Naive thymus-derived CD4-positive, alpha-beta T cell (primary cell): ENCODE measurements around the gene RIT2. TPM values are rescaled to one million over a fixed set of nuclear protein-coding genes. Genes with fewer than 3 reads are reported as not detected.

Source experiments
- ATAC-seq: fragments of 150-1000 bp; cut with Tn5 transposase; 2 replicates; pipeline ENCODE4 v1.10.0; 2021; ENCODE audit warnings: mild to moderate bottlenecking, moderate library complexity
- CTCF ChIA-PET: fragments of 350-600 bp; sonication (Branson Sonifier 250); formaldehyde crosslinking; loops from one replicate; lab custom pipeline; 2021; ENCODE audit warnings: antibody characterized with exemption; lab: Charles Lee
- POLR2A ChIA-PET: fragments of 350-600 bp; sonication (Branson Sonifier 250); formaldehyde crosslinking; loops from one replicate; lab custom pipeline; 2021; ENCODE audit warnings: antibody characterized with exemption, inconsistent platforms; lab: Charles Lee
- DNase-seq, 9 donors: peaks; one replicate each; pipeline versions ENCODE4 v3.0.0 to v3.0.0-alpha.2; 2020 to 2022; ENCODE audit warnings: mixed read lengths in 1 of 9
- H3K27ac ChIP-seq: one replicate; pipeline ENCODE4 v1.7.0; 2013; ENCODE audit warnings: mild to moderate bottlenecking, low read depth, low read length, moderate library complexity
- H3K27me3 ChIP-seq, 2 donors: one replicate each; pipeline ENCODE4 v1.7.0; 2013; ENCODE audit warnings: low read length in 2 of 2, mild to moderate bottlenecking in 2 of 2, moderate library complexity in 2 of 2; ENCODE audit not compliant: control insufficient read depth in 2 of 2, insufficient read depth in 2 of 2
- H3K36me3 ChIP-seq, 3 experiments: 1 replicate in 2 of 3; 2 replicates in 1 of 3; pipeline ENCODE4 v1.7.0; 2013; ENCODE audit warnings: low read length in 3 of 3, mild to moderate bottlenecking in 3 of 3, moderate library complexity in 1 of 3; ENCODE audit not compliant: insufficient read depth in 3 of 3, control insufficient read depth in 2 of 3
- H3K4me1 ChIP-seq, 2 donors: one replicate each; pipeline ENCODE4 v1.7.0; 2013; ENCODE audit warnings: low read length in 2 of 2, mild to moderate bottlenecking in 2 of 2, moderate library complexity in 1 of 2; ENCODE audit not compliant: control insufficient read depth in 2 of 2, insufficient read depth in 2 of 2
- H3K4me3 ChIP-seq: 2 replicates; pipeline ENCODE4 v1.7.0; 2013; ENCODE audit warnings: mild to moderate bottlenecking, low read length
- H3K9me3 ChIP-seq, 3 experiments: 1 replicate in 2 of 3; 2 replicates in 1 of 3; pipeline ENCODE4 v1.7.0; 2013; ENCODE audit warnings: low read length in 3 of 3; ENCODE audit not compliant: control insufficient read depth in 2 of 3
- H3K27ac Mint-ChIP-seq, 9 donors: one replicate each; pipeline ENCODE4 v1.8.0; 2020 to 2022; ENCODE audit warnings: mixed read lengths in 9 of 9, mild to moderate bottlenecking in 8 of 9, moderate library complexity in 5 of 9, inconsistent platforms in 2 of 9
- H3K27me3 Mint-ChIP-seq, 5 donors: one replicate each; pipeline ENCODE4 v1.8.0; 2021 to 2022; ENCODE audit warnings: mixed read lengths in 5 of 5, mild to moderate bottlenecking in 1 of 5
- H3K36me3 Mint-ChIP-seq, 5 donors: one replicate each; pipeline ENCODE4 v1.8.0; 2020 to 2022; ENCODE audit warnings: mixed read lengths in 5 of 5, mild to moderate bottlenecking in 3 of 5, inconsistent platforms in 1 of 5
- H3K4me1 Mint-ChIP-seq, 7 donors: one replicate each; pipeline ENCODE4 v1.8.0; 2020 to 2022; ENCODE audit warnings: mixed read lengths in 7 of 7, mild to moderate bottlenecking in 3 of 7, inconsistent platforms in 1 of 7
- H3K4me3 Mint-ChIP-seq, 10 donors: one replicate each; pipeline ENCODE4 v1.8.0; 2020 to 2022; ENCODE audit warnings: mild to moderate bottlenecking in 10 of 10, mixed read lengths in 10 of 10, moderate library complexity in 6 of 10, inconsistent platforms in 2 of 10
- H3K9me3 Mint-ChIP-seq, 11 donors: one replicate each; pipeline ENCODE4 v1.8.0; 2020 to 2022; ENCODE audit warnings: mixed read lengths in 11 of 11, mild to moderate bottlenecking in 4 of 11, inconsistent platforms in 1 of 11, moderate library complexity in 1 of 11
- intact Hi-C, 2 donors: fragments of 100-400 bp; cut with micrococcal nuclease; formaldehyde crosslinking; loops; one replicate each; pipeline ENCODE4 v1.15.1; 2023
- polyA plus RNA-seq, 2 donors: library from polyadenylated mRNA; unstranded; fragments of 300-500 nt; fragmentation: Illumina TruSeq; gene quantifications; one replicate each; pipeline ENCODE4 v1.2.3, GENCODE V29; 2021
- total RNA-seq, 6 experiments: library from RNA in 5 of 6; stranded (reverse) in 5 of 6; gene quantifications; 1 replicate in 5 of 6; 2 replicates in 1 of 6; pipeline ENCODE4 v1.2.3 and lab custom pipeline; 2021 to 2026

Gene RIT2
- total and polyA plus RNA-seq, 7 experiments from 2014 or later, result not detected

DNA sequence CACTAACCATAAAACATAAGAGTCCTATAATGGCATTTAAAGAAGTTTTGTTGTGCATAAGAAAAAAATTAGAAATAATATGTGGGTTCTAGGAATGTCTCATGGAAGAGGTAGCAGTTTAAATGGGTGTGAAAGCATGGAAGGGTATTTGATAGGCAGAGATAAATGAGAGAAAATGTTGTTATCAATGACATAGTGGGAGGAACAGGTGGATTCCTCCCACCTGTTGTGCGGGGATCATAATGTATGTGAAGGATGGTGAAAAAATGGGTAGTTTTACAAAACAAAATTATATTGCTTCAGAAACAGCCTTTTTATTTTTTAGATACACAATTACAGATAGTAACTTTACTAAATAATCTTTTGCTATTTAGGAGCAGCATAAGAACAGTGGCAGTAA, 41.7 kb downstream of the RIT2 start:
- H3K4me1 Mint-ChIP-seq, result no peaks in the 10 kb centered on the region
- CTCF ChIA-PET, result no interaction called here
- Histone ChIP-seq H3K9me3 (no peaks in the 10 kb centered on the region), H3K4me1 (no peaks in the 10 kb centered on the region), H3K27me3 (no peaks in the 10 kb centered on the region), H3K4me3 (no peak overlapping the region), H3K27ac (no peak overlapping the region), H3K36me3 (no peaks in the 10 kb centered on the region)
- peaks cover 0 to 19% (median 4%) of the 10 kb centered on the region in 11 donors for H3K9me3 Mint-ChIP-seq
- no peak for DNase-seq
- POLR2A ChIA-PET, result no interaction called here
- intact Hi-C loops, result no loop called here
- no peaks in the 10 kb centered on the region for H3K36me3 Mint-ChIP-seq
- peak overlapping the region in 1 of 9 donors; percentile 0 for H3K27ac Mint-ChIP-seq
- ATAC-seq, result no peak
- H3K4me3 Mint-ChIP-seq, result no peak overlapping the region
- peaks cover 0 to 4% (median 0%) of the 10 kb centered on the region in 5 donors for H3K27me3 Mint-ChIP-seq

GRCh38 chr18:43068781-43069180, 46.7 kb downstream of the RIT2 start:
- POLR2A ChIA-PET, result no interaction called here
- Histone ChIP-seq H3K36me3 (no peaks in the 10 kb centered on the region), H3K27me3 (no peaks in the 10 kb centered on the region), H3K27ac (no peak overlapping the region), H3K4me3 (no peak overlapping the region), H3K9me3 (no peaks in the 10 kb centered on the region), H3K4me1 (no peaks in the 10 kb centered on the region)
- no peaks in the 10 kb centered on the region for H3K4me1 Mint-ChIP-seq
- CTCF ChIA-PET, result no interaction called here
- intact Hi-C loops, result no loop called here
- peaks cover 0 to 29% (median 6%) of the 10 kb centered on the region in 11 donors for H3K9me3 Mint-ChIP-seq
- H3K27ac Mint-ChIP-seq, result no peak overlapping the region
- DNase-seq (no peak), ATAC-seq (no peak)
- no peak overlapping the region for H3K4me3 Mint-ChIP-seq
- no peaks in the 10 kb centered on the region for H3K36me3 Mint-ChIP-seq
- H3K27me3 Mint-ChIP-seq, result no peaks in the 10 kb centered on the region

DNA sequence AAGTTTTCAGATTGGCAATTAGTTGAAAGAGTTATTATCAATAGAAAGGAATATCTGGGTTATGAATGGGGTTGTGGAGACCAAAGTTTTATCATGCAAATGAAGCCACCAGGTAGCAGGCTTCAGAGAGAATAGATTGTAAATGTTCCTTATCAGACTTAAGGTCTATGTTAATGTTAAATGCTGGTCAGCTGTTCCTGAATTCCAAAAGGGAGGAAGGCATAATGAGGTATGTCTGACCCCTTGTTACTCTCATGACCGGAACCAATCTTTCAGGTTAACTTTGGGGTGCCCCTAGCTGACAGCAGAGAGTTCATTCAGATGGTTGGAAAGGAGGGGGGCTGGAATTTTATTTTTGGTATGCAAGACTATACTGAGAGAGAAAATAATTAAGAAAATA, 47.9 kb downstream of the RIT2 start:
- peaks cover 0 to 20% (median 6%) of the 10 kb centered on the region in 11 donors for H3K9me3 Mint-ChIP-seq
- DNase-seq (no peak), ATAC-seq (no peak)
- Histone ChIP-seq H3K4me3 (no peak overlapping the region), H3K36me3 (no peaks in the 10 kb centered on the region), H3K27ac (no peak overlapping the region), H3K27me3 (no peaks in the 10 kb centered on the region), H3K9me3 (no peaks in the 10 kb centered on the region), H3K4me1 (no peaks in the 10 kb centered on the region)
- H3K4me1 Mint-ChIP-seq, result no peaks in the 10 kb centered on the region
- H3K27ac Mint-ChIP-seq, result no peak overlapping the region
- no peak overlapping the region for H3K4me3 Mint-ChIP-seq
- intact Hi-C loops, result no loop called here
- no peaks in the 10 kb centered on the region for H3K27me3 Mint-ChIP-seq
- ChIA-PET CTCF (no interaction called here), POLR2A (no interaction called here)
- H3K36me3 Mint-ChIP-seq, result no peaks in the 10 kb centered on the region

DNA sequence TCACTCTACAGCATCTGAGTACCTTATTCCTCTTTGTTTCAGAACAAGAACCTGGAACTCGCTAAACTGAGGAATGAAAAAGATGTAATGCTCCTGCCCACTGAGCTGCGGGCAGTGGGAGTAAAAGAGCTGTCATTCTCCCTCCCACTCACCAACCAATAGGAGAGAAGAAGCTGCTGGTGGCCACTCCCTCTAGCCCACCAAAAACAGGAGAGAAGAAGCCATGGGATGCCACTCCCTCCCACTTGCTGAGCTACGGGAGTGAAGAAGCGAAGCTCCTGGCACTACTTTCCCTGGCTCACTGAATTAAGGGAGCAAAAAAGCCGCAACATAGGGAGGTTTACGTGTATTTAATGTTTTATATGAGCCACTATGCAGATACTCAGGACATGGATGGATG, 53.7 kb downstream of the RIT2 start:
- POLR2A ChIA-PET, result no interaction called here
- H3K27ac Mint-ChIP-seq, result no peak overlapping the region
- H3K36me3 Mint-ChIP-seq, result no peaks in the 10 kb centered on the region
- DNase-seq (no peak), ATAC-seq (no peak)
- Histone ChIP-seq H3K4me3 (no peak overlapping the region), H3K9me3 (no peaks in the 10 kb centered on the region), H3K36me3 (no peaks in the 10 kb centered on the region), H3K27me3 (no peaks in the 10 kb centered on the region), H3K27ac (no peak overlapping the region), H3K4me1 (no peaks in the 10 kb centered on the region)
- no peak overlapping the region for H3K4me3 Mint-ChIP-seq
- CTCF ChIA-PET, result no interaction called here
- intact Hi-C loops, result no loop called here
- no peaks in the 10 kb centered on the region for H3K27me3 Mint-ChIP-seq
- H3K9me3 Mint-ChIP-seq, result peaks cover 0 to 14% (median 4%) of the 10 kb centered on the region in 11 donors
- no peaks in the 10 kb centered on the region for H3K4me1 Mint-ChIP-seq

GRCh38 chr18:43061318-43061717, 54.2 kb downstream of the RIT2 start:
- Histone ChIP-seq H3K27ac (no peak overlapping the region), H3K27me3 (no peaks in the 10 kb centered on the region), H3K4me1 (no peaks in the 10 kb centered on the region), H3K4me3 (no peak overlapping the region), H3K9me3 (no peaks in the 10 kb centered on the region), H3K36me3 (no peaks in the 10 kb centered on the region)
- H3K4me3 Mint-ChIP-seq, result no peak overlapping the region
- POLR2A ChIA-PET, result no interaction called here
- no peaks in the 10 kb centered on the region for H3K27me3 Mint-ChIP-seq
- CTCF ChIA-PET, result no interaction called here
- H3K4me1 Mint-ChIP-seq, result no peaks in the 10 kb centered on the region
- DNase-seq (no peak), ATAC-seq (no peak)
- H3K9me3 Mint-ChIP-seq, result peaks cover 0 to 12% (median 4%) of the 10 kb centered on the region in 11 donors
- no peaks in the 10 kb centered on the region for H3K36me3 Mint-ChIP-seq
- no peak overlapping the region for H3K27ac Mint-ChIP-seq
- intact Hi-C loops, result no loop called here

GRCh38 chr18:43060020-43060419, 55.5 kb downstream of the RIT2 start:
- POLR2A ChIA-PET, result no interaction called here
- Histone ChIP-seq H3K9me3 (no peaks in the 10 kb centered on the region), H3K4me3 (no peak overlapping the region), H3K27ac (no peak overlapping the region), H3K4me1 (no peaks in the 10 kb centered on the region), H3K27me3 (no peaks in the 10 kb centered on the region), H3K36me3 (no peaks in the 10 kb centered on the region)
- Mint-ChIP-seq H3K36me3 (no peaks in the 10 kb centered on the region), H3K9me3 (peaks cover 0 to 9% (median 2%) of the 10 kb centered on the region in 11 donors), H3K27me3 (no peaks in the 10 kb centered on the region), H3K4me3 (no peak overlapping the region), H3K4me1 (no peaks in the 10 kb centered on the region), H3K27ac (no peak overlapping the region)
- intact Hi-C loops, result no loop called here
- DNase-seq (no peak), ATAC-seq (no peak)
- CTCF ChIA-PET, result no interaction called here

DNA sequence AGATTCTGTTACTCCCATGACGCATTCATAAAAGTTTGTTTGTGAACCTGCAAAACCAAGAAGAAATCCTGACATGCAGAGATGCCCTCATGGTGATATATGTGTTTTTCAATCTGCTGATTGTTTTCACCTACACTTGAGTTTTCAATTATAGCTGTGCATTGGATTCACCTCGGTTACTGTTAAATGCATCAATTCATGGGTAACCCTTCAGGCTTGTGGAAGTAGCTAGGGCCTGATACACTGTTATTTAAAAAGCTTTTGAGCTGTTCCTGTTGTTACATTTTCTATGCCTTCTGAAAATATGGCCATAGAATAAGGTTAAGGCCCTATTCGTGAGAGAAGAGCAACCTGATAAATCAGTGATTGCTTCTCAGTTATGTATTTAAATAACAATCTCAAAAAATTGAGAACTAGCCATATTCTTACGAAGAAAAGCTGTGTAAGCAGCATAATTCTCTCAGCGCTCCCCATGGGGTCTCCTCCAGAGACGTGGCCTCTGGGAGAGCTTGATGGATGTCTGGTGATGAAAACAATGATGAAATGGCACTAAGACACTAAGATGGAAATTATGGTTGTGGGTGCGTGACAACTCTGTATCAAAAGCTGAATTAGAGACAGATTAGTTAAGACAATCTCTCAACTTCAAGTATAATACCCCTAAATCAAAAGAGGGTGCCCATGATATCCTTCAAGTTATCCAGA, 60.5 kb downstream of the RIT2 start:
- no peaks in the 10 kb centered on the region for H3K4me1 ChIP-seq
- DNase-seq, result no peak
- ATAC-seq, result no peak
- H3K27me3 Mint-ChIP-seq, result no peaks in the 10 kb centered on the region
- no peaks in the 10 kb centered on the region for H3K36me3 ChIP-seq
- H3K4me3 ChIP-seq, result no peak overlapping the region
- no peaks in the 10 kb centered on the region for H3K4me1 Mint-ChIP-seq
- intact Hi-C loops, result no loop called here
- H3K27ac ChIP-seq, result no peak overlapping the region
- ChIA-PET CTCF (no interaction called here), POLR2A (no interaction called here)
- no peaks in the 10 kb centered on the region for H3K27me3 ChIP-seq
- no peaks in the 10 kb centered on the region for H3K36me3 Mint-ChIP-seq
- H3K9me3 Mint-ChIP-seq, result peaks cover 0 to 12% (median 2%) of the 10 kb centered on the region in 11 donors
- H3K4me3 Mint-ChIP-seq, result no peak overlapping the region
- H3K9me3 ChIP-seq, result no peaks in the 10 kb centered on the region
- no peak overlapping the region for H3K27ac Mint-ChIP-seq
